ENCODE measurements around the gene EIF2B5.

- TF ChIP-seq, protein P1, sequence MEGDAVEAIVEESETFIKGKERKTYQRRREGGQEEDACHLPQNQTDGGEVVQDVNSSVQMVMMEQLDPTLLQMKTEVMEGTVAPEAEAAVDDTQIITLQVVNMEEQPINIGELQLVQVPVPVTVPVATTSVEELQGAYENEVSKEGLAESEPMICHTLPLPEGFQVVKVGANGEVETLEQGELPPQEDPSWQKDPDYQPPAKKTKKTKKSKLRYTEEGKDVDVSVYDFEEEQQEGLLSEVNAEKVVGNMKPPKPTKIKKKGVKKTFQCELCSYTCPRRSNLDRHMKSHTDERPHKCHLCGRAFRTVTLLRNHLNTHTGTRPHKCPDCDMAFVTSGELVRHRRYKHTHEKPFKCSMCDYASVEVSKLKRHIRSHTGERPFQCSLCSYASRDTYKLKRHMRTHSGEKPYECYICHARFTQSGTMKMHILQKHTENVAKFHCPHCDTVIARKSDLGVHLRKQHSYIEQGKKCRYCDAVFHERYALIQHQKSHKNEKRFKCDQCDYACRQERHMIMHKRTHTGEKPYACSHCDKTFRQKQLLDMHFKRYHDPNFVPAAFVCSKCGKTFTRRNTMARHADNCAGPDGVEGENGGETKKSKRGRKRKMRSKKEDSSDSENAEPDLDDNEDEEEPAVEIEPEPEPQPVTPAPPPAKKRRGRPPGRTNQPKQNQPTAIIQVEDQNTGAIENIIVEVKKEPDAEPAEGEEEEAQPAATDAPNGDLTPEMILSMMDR (IDR thresholded peaks at IDR 0.05), result no peak
- no peak for TF ChIP-seq POLR2A (IDR thresholded peaks at IDR 0.05)
Measured at GRCh38 chr3:184184546-184185230, 49.5 kb downstream of the EIF2B5 start.
